Fibroblast of skin of back (primary cell): ENCODE measurements around the gene LMNTD1.
"Not testable (repeated sequence)": the region's sequence is repeated elsewhere in the genome, so short reads cannot be mapped to it uniquely, and the experiment has no call there.

Experiments
- DNase-seq: peaks from one replicate; pipeline ENCODE4 v3.0.0-alpha.2; 2013

LMNTD1 gene

GRCh38 chr12:25488956-25489870 lies 63.9 kb downstream of the LMNTD1 start:
- DNase-seq = not testable (repeated sequence)

DNA sequence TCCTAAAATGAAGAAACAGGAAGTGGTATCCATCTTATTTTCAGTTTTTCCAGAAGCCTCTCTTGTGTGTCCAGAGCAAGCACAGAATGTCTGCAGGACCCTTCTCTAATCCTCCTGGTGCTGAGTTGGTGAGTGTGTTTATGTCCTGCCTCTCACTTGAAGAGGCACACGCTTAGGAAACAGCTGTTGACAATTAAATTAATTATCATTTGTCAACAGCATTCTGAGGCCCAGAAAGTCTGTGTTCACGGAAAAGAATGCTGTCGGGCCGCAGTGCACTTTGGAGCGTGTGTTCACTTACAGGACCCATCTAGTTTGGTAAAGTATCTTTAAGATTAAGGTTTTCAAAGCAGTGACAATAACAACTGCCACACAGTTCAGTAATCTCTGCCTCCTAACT lies 70.5 kb downstream of the LMNTD1 start:
- no peak for DNase-seq

DNA sequence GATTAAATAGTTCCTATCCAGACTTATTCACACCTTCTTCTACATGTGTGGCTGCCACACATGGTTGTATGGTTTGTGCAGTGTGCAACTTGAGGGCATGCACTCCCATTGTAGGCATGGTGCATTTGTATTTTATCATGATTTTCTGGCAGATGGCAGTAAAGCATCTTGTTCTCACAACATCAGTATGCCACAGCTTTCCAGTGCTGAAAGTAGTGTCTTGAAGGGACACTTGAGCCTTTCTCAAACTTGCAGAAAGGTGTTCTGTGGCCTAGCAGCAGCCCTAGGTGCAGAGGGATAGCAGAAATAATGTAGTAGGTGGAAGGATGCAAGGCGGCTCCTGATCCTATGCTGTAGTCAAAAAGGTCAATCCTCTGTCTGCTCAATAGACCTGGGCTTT lies 72.9 kb downstream of the LMNTD1 start:
- DNase-seq = no peak

- DNase-seq = no peak
Observed at GRCh38 chr12:25477217-25477616, 75.9 kb downstream of the LMNTD1 start.

GRCh38 chr12:25472453-25472852 lies 80.6 kb downstream of the LMNTD1 start:
- no peak for DNase-seq

- no peak for DNase-seq
Observed at GRCh38 chr12:25469861-25470260, 83.2 kb downstream of the LMNTD1 start.

GRCh38 chr12:25469368-25469767 lies 83.7 kb downstream of the LMNTD1 start:
- no peak for DNase-seq

GRCh38 chr12:25463521-25463920 lies 89.6 kb downstream of the LMNTD1 start:
- DNase-seq = no peak

DNA sequence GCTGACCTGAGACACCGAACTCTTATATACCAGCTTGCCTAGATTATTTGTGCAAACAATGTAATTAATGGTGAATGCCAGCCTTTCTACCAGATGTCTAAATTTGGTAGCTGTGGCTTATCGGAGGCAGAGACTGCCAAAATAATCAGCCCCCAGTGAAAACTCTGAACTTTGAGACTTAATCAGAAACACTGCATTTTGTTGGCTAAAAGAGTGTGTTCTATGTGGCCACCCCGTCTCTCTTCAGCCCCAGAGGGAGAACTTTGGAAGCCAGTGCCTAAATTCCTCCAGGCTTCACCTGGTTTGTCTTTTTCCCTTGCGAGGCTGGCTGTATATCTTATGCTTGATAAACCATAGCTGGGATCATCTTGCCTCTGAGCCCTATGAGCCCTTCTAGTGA lies 90.1 kb downstream of the LMNTD1 start:
- no peak for DNase-seq

DNA sequence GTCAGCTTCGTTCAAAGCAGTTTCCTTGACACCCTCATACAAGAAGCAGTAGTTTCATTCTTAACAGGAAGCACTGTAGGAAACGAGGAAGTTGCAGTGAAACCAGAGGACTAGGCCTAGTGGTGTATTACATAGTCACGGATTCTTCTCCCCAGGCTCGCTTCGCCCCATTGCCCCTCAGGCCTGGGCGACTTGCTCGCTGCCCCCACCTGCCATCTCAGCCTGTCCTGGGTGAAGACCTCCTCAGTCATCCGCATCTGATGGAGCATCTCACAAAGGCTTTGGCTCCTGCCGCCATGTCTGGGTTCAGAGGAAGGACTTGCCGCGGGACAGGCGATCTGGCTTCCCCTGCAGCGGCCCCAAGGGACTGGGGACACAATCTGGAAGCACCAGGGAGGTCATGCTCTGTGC lies 93.5 kb downstream of the LMNTD1 start:
- no peak for DNase-seq

GRCh38 chr12:25458047-25458552 lies 95.0 kb downstream of the LMNTD1 start:
- DNase-seq = peak; percentile 99

DNA sequence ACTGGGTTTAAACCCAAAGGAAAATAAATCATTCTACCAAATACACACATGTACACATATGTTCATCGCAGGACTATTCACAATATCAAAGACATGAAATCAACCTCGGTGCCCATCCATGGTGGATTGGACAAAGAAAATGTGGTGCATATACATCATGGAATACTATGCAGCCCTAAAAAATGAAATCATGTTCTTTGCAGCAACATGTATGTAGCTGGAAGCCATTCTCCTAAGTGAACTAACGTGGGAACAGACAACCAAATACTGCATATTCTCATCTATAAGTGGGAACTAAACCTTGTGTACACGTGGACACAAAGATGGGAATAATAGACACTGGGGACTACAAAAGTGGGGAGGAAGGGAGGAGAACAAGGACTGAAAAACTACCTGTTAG lies 96.6 kb downstream of the LMNTD1 start:
- no peak for DNase-seq

- DNase-seq = peak; percentile 37
Observed at GRCh38 chr12:25455696-25456095, 97.4 kb downstream of the LMNTD1 start.

- DNase-seq = no peak
Observed at GRCh38 chr12:25449007-25449406, 104.1 kb downstream of the LMNTD1 start.

DNA sequence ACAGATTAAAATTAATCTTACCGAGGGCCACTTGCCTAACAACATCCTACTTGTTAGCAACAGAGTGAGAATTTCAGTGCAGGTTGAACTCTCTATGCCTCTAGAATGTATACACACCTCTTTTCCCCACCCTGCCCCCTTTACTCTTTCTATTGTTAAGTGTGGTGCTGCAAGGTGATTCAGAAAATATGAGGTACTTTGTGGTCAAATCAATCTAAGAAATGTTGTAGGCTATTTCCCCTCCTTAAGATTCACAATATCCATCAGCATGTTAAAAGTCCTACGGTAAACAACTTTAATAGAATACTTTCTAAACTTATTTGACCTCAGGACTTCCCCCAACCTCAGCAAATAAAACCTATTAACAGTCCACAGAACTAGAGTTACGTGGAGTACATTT lies 106.0 kb downstream of the LMNTD1 start:
- DNase-seq = no peak

- peak; percentile 28 for DNase-seq
Observed at GRCh38 chr12:25438638-25439037, 114.4 kb downstream of the LMNTD1 start.

DNA sequence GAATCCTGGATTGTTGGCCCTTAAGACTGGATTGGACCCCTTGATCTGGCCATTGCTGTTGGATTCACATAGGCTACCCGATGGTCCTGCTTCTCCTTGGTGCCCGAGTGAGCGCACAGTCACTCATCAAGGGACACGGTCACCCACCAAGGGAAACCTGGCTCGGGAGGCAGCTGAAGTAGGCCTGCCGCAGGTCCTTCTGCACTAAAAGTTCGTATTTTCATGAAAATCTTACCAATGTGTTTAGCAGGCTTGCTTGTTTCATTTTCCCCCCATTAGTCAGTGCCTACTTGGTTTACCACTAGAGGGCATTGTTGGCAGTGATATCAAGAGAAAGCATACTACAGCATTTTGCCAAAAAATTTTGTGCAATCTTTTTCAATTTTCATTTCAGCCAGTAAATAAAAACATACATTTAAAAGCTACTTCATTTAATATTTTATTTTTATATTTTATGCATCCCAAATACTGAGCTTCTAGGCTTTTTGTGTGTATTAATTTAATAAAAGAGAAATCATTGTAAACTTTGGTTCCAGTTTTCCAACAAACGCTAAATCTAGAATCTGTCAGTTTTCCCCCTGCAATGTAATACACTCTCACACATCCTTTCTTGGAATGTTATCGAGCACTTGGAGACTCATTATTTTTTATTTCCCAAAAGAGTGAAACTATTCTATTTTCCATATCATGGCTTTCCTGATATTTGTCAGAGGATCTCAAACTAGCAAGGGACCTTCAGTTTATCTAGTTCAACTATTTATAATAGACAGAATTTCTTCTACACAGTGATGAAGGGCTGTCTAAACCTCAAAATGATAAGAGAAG lies 116.7 kb downstream of the LMNTD1 start:
- peak; percentile 75 for DNase-seq

DNA sequence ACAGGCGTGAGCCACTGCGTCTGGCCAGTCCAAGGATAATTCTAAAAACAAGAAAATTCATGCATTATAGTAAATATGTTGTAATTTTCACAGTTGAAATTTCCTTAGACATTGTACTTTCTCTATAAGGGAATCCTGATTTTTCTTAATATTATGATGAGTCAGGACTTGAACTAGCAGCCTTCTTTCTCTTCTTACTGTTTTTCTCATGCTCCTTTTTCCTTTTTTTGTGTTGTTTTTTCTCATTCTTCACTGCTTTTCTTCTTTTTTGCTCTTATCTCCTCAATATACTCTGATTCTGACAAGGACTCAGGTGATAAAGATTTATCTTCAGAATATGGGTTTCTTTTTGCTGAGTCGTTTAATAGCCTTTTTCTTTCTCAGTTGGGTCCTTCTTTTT lies 117.7 kb downstream of the LMNTD1 start:
- DNase-seq = no peak

DNA sequence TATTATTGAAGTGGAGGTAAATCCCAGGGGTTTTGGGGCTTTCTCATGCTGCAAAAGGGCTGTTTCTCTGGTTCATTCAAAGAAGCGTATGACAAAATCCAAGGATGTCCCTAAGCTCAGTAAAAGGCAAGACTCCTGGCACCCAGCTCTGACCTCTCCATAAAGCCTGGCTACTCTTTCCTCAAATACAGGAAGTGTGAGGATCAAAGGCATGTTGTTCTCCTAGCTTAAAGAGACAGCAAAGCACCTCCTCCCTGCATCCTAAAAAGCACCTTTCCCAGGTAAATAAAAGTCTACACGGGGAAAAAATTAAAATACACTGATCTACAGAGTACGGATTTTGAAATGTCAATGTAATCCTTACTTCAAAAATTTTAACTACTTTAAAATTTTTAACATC lies 118.6 kb downstream of the LMNTD1 start:
- no peak for DNase-seq

GRCh38 chr12:25433581-25434325 lies 119.3 kb downstream of the LMNTD1 start:
- no peak for DNase-seq

DNA sequence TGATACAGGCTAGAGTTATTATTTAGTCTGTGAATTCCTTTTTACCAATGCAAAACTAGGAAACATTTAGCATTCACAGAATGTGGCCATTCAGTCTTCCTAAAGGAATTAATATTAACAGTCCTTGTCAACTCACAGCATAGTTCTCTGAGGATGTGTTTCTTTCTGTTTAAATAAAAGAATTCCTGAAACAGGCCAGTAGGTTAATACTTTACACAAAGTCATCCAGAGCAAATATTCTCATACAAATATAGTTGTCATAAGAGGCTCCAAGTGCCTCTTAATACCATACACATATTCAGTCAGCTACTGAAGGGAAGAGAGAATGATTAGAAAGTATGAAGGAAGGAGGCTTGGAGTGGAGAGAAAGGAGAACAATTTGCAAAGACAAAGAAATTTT lies 120.1 kb downstream of the LMNTD1 start:
- peak; percentile 7 for DNase-seq

DNA sequence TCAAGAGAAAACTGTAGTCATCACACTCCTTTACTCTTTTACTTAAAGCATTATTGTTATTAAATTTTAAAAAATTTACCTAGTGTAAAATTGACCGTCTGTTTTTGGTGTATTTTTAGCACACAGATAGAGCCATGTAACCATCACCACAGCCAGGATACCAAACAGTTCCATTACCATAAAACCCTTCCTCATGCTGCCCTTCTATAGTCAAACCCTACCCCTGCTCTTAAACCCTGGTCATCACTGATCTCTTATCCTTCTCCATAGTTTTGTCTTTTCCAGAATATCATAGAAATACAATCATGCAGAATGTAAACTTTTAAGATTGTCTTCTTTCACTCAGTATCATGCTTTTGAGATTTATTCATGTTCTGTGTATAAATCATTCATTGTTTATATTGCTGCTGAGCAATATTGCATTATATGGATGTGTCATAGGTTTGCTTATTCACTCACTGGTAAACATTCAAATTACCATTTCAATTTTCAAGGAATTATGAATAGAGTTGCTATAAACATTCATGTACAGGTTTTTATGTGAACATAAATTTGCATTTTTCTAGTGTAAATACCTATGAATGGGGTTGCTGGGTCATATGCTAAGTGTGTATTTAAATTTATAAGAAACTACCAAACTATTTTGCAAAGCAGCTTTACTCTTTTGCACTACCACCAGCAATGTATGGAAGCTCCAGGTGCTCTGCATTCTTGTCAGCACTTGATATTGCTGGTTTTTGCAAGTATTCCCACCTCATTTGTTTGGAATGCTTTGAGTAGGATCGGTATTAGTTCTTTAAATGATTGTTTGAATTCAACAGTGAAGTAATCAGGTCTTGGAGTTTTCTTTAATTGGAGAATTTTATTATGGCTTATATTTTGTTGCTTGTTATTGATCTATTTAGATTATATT lies 125.5 kb downstream of the LMNTD1 start:
- DNase-seq = no peak
